Measurements from ENCODE around the gene COL25A1.

The COL25A1 gene

GRCh38 chr4:109290918-109291317 is 11.5 kb downstream of the COL25A1 start:
- no peak for DNase-seq

- no peak for DNase-seq
Measured at GRCh38 chr4:109278594-109279031, 23.8 kb downstream of the COL25A1 start.

- no peak for DNase-seq
Measured at GRCh38 chr4:109276482-109277095, 25.9 kb downstream of the COL25A1 start.

GRCh38 chr4:109275066-109275745 is 27.3 kb downstream of the COL25A1 start:
- no peak for DNase-seq

GRCh38 chr4:109266891-109267290 is 35.6 kb downstream of the COL25A1 start:
- DNase-seq, result no peak

GRCh38 chr4:109266236-109266635 is 36.2 kb downstream of the COL25A1 start:
- DNase-seq, result no peak

- DNase-seq, result no peak
Measured at GRCh38 chr4:109263721-109264120, 38.7 kb downstream of the COL25A1 start.

- DNase-seq, result no peak
Measured at GRCh38 chr4:109256818-109257217, 45.6 kb downstream of the COL25A1 start.

GRCh38 chr4:109254845-109255244 is 47.6 kb downstream of the COL25A1 start:
- DNase-seq, result no peak

GRCh38 chr4:109251396-109251795 is 51.1 kb downstream of the COL25A1 start:
- no peak for DNase-seq

GRCh38 chr4:109248322-109248900 is 54.0 kb downstream of the COL25A1 start:
- DNase-seq, result no peak

GRCh38 chr4:109243871-109244270 is 58.6 kb downstream of the COL25A1 start:
- DNase-seq, result no peak

GRCh38 chr4:109238746-109239145 is 63.7 kb downstream of the COL25A1 start:
- DNase-seq, result no peak

GRCh38 chr4:109235683-109236082 is 66.8 kb downstream of the COL25A1 start:
- DNase-seq, result no peak

- no peak for DNase-seq
Measured at GRCh38 chr4:109234596-109234995, 67.9 kb downstream of the COL25A1 start.

GRCh38 chr4:109233570-109233969 is 68.9 kb downstream of the COL25A1 start:
- no peak for DNase-seq

- no peak for DNase-seq
Measured at GRCh38 chr4:109232681-109233080, 69.8 kb downstream of the COL25A1 start.

- no peak for DNase-seq
Measured at GRCh38 chr4:109231331-109231730, 71.1 kb downstream of the COL25A1 start.

- DNase-seq, result no peak
Measured at GRCh38 chr4:109229028-109229427, 73.4 kb downstream of the COL25A1 start.

GRCh38 chr4:109218288-109218687 is 84.2 kb downstream of the COL25A1 start:
- no peak for DNase-seq

- no peak for DNase-seq
Measured at GRCh38 chr4:109216085-109216696, 86.3 kb downstream of the COL25A1 start.

GRCh38 chr4:109215506-109215905 is 87.0 kb downstream of the COL25A1 start:
- no peak for DNase-seq

- DNase-seq, result no peak
Measured at GRCh38 chr4:109214622-109215301, 87.7 kb downstream of the COL25A1 start.
